Measurements from ENCODE around the gene SLC4A3. TPM values are rescaled to one million over a fixed set of nuclear protein-coding genes. Genes with fewer than 3 reads are reported as not detected.

The SLC4A3 gene
- total and polyA plus RNA-seq, 2 of the 8 experiments (the other 6 are each of a cell fraction or from before 2014, with no cell fraction given) = 4.8 to 7.4 TPM

DNA sequence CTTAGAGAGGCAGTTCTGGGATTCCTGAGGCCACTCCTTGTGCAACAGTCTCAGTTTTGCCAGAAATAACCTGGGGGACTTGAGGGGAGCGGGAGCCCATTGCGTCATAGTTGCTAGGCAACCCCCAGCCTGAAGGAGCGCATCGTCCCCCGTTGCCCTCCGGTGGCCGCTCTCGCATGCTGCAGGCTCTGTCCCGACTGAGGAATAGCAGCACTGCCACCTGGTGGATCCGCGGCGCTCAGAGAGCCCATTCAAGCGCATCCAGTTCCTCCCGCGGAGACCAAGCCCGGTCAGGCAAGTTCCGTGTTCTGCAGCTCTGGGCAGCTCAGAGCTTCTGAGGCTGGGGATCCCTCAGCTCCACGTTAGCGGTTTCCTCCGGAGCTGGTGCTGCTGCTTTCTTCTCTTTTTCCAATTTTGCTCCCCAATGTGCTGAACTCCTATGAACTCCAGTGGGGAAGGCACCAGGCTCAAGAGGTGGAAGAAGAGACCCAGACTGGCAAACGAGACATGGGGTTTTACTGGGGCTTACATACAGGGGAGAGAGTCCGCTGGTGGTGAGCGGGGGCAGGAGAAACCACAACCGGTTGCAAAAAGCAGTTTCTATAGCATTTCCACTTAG lies 15.1 kb downstream of the SLC4A3 start (continued):
- TF ChIP-seq, protein P1, sequence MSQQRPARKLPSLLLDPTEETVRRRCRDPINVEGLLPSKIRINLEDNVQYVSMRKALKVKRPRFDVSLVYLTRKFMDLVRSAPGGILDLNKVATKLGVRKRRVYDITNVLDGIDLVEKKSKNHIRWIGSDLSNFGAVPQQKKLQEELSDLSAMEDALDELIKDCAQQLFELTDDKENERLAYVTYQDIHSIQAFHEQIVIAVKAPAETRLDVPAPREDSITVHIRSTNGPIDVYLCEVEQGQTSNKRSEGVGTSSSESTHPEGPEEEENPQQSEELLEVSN (IDR thresholded peaks at IDR 0.05) = no peak
- TF ChIP-seq SIRT6 (IDR thresholded peaks at IDR 0.05; ENCODE audit: low read length) (no peak), MAFK (IDR thresholded peaks at IDR 0.05; ENCODE audit: low read depth, low read length) (no peak), TEAD4 (IDR thresholded peaks at IDR 0.05; ENCODE audit: low read depth, low read length) (peak; percentile 69)
- TF ChIP-seq, protein P2, sequence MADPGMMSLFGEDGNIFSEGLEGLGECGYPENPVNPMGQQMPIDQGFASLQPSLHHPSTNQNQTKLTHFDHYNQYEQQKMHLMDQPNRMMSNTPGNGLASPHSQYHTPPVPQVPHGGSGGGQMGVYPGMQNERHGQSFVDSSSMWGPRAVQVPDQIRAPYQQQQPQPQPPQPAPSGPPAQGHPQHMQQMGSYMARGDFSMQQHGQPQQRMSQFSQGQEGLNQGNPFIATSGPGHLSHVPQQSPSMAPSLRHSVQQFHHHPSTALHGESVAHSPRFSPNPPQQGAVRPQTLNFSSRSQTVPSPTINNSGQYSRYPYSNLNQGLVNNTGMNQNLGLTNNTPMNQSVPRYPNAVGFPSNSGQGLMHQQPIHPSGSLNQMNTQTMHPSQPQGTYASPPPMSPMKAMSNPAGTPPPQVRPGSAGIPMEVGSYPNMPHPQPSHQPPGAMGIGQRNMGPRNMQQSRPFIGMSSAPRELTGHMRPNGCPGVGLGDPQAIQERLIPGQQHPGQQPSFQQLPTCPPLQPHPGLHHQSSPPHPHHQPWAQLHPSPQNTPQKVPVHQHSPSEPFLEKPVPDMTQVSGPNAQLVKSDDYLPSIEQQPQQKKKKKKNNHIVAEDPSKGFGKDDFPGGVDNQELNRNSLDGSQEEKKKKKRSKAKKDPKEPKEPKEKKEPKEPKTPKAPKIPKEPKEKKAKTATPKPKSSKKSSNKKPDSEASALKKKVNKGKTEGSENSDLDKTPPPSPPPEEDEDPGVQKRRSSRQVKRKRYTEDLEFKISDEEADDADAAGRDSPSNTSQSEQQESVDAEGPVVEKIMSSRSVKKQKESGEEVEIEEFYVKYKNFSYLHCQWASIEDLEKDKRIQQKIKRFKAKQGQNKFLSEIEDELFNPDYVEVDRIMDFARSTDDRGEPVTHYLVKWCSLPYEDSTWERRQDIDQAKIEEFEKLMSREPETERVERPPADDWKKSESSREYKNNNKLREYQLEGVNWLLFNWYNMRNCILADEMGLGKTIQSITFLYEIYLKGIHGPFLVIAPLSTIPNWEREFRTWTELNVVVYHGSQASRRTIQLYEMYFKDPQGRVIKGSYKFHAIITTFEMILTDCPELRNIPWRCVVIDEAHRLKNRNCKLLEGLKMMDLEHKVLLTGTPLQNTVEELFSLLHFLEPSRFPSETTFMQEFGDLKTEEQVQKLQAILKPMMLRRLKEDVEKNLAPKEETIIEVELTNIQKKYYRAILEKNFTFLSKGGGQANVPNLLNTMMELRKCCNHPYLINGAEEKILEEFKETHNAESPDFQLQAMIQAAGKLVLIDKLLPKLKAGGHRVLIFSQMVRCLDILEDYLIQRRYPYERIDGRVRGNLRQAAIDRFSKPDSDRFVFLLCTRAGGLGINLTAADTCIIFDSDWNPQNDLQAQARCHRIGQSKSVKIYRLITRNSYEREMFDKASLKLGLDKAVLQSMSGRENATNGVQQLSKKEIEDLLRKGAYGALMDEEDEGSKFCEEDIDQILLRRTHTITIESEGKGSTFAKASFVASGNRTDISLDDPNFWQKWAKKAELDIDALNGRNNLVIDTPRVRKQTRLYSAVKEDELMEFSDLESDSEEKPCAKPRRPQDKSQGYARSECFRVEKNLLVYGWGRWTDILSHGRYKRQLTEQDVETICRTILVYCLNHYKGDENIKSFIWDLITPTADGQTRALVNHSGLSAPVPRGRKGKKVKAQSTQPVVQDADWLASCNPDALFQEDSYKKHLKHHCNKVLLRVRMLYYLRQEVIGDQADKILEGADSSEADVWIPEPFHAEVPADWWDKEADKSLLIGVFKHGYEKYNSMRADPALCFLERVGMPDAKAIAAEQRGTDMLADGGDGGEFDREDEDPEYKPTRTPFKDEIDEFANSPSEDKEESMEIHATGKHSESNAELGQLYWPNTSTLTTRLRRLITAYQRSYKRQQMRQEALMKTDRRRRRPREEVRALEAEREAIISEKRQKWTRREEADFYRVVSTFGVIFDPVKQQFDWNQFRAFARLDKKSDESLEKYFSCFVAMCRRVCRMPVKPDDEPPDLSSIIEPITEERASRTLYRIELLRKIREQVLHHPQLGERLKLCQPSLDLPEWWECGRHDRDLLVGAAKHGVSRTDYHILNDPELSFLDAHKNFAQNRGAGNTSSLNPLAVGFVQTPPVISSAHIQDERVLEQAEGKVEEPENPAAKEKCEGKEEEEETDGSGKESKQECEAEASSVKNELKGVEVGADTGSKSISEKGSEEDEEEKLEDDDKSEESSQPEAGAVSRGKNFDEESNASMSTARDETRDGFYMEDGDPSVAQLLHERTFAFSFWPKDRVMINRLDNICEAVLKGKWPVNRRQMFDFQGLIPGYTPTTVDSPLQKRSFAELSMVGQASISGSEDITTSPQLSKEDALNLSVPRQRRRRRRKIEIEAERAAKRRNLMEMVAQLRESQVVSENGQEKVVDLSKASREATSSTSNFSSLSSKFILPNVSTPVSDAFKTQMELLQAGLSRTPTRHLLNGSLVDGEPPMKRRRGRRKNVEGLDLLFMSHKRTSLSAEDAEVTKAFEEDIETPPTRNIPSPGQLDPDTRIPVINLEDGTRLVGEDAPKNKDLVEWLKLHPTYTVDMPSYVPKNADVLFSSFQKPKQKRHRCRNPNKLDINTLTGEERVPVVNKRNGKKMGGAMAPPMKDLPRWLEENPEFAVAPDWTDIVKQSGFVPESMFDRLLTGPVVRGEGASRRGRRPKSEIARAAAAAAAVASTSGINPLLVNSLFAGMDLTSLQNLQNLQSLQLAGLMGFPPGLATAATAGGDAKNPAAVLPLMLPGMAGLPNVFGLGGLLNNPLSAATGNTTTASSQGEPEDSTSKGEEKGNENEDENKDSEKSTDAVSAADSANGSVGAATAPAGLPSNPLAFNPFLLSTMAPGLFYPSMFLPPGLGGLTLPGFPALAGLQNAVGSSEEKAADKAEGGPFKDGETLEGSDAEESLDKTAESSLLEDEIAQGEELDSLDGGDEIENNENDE (IDR thresholded peaks at IDR 0.05; ENCODE audit: insufficient replicate concordance, low read length) = no peak
- TF ChIP-seq, protein P3, sequence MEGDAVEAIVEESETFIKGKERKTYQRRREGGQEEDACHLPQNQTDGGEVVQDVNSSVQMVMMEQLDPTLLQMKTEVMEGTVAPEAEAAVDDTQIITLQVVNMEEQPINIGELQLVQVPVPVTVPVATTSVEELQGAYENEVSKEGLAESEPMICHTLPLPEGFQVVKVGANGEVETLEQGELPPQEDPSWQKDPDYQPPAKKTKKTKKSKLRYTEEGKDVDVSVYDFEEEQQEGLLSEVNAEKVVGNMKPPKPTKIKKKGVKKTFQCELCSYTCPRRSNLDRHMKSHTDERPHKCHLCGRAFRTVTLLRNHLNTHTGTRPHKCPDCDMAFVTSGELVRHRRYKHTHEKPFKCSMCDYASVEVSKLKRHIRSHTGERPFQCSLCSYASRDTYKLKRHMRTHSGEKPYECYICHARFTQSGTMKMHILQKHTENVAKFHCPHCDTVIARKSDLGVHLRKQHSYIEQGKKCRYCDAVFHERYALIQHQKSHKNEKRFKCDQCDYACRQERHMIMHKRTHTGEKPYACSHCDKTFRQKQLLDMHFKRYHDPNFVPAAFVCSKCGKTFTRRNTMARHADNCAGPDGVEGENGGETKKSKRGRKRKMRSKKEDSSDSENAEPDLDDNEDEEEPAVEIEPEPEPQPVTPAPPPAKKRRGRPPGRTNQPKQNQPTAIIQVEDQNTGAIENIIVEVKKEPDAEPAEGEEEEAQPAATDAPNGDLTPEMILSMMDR (IDR thresholded peaks at IDR 0.05; ENCODE audit: control extremely low read depth in 1 of 3, insufficient read depth in 1 of 3, low read depth in 1 of 3, low read length in 3 of 3) = peak in 2 of 3 experiments; percentile 100; a peak in 3 of 4 replicates
- TF ChIP-seq, protein P4, sequence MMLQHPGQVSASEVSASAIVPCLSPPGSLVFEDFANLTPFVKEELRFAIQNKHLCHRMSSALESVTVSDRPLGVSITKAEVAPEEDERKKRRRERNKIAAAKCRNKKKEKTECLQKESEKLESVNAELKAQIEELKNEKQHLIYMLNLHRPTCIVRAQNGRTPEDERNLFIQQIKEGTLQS (IDR thresholded peaks at IDR 0.05; ENCODE audit: insufficient read depth, low read depth, low read length) = peak; percentile 82
